Vein endothelial cell (primary cell): ENCODE results near the gene MILR1. TPM values are rescaled to one million over a fixed set of nuclear protein-coding genes. Genes with fewer than 3 reads are reported as not detected.

ENCODE experiments used
- small RNA-seq: library from RNA; depleted of rRNA; stranded (forward); fragments of <200 nt; gene quantifications from one replicate; pipeline ENCODE3, GENCODE V24; 2012
- total RNA-seq: library from RNA; depleted of rRNA; stranded (reverse); fragments of >200 nt; gene quantifications from 2 replicates; pipeline ENCODE4 v1.2.3, GENCODE V29; 2012

MILR1 gene
- total RNA-seq, result 7.5 and 15.3 TPM in 2 replicates

GRCh38 chr17:64448665-64449512 is at the start of gene MILR1:
Gene MILR1 (plus strand): TSS chr17:64449115. CDS start chr17:64449169, 54 bp downstream.

GRCh38 chr17:64496786-64497564 is 48.1 kb downstream of the MILR1 start, which contains the start of gene POLG2:
Gene POLG2 (minus strand): TSS chr17:64497054. CDS start chr17:64496968, 86 bp downstream.

GRCh38 chr17:64506201-64506575 is 57.3 kb downstream of the MILR1 start, which contains the start of gene DDX5:
Gene DDX5 (minus strand): TSS chr17:64506289. CDS start chr17:64506119, 170 bp downstream.

GRCh38 chr17:64506576-64507412 is 57.9 kb downstream of the MILR1 start, which contains the start of gene CEP95:
Gene CEP95 (plus strand): TSS chr17:64506977. CDS start chr17:64507098, 121 bp downstream.

Small RNAs within 50 kb of the gene (small RNA-seq; reads per million reads assigned to genes)
- gene ATP5MFP4, result not detected
- not detected for gene MIR1273E

Other genes with a start within 250 kb of the MILR1 start
- gene TEX2, start 185.9 kb upstream of the MILR1 start, total RNA-seq, result 18.0 and 20.3 TPM in 2 replicates
- 777 and 869 TPM in 2 replicates for gene PECAM1, start 58.3 kb upstream of the MILR1 start, total RNA-seq
- 7.5 and 8.8 TPM in 2 replicates for gene POLG2, start 47.9 kb downstream of the MILR1 start, total RNA-seq
- gene DDX5, start 57.2 kb downstream of the MILR1 start, total RNA-seq, result 325 and 363 TPM in 2 replicates
- 18.6 and 20.3 TPM in 2 replicates for gene CEP95, start 57.9 kb downstream of the MILR1 start, total RNA-seq
- gene SMURF2, start 213.2 kb downstream of the MILR1 start, total RNA-seq, result 299 and 343 TPM in 2 replicates